Mesothelial cell of epicardium (in vitro differentiated cells): ENCODE measurements around the gene ALG2. TPM values are rescaled to one million over a fixed set of nuclear protein-coding genes. Genes with fewer than 3 reads are reported as not detected.

Source experiments
- DNase-seq, 2 experiments: peaks; one replicate each; pipeline ENCODE4 v3.0.0; 2021; ENCODE audit warnings: low spot score in 2 of 2; ENCODE audit not compliant: unreplicated experiment in 2 of 2
- H3K27ac Mint-ChIP-seq: 2 replicates; pipeline ENCODE4 v1.8.0; 2021; ENCODE audit warnings: mixed read lengths
- H3K27me3 Mint-ChIP-seq: 2 replicates; pipeline ENCODE4 v1.8.0; 2021; ENCODE audit warnings: low read depth, mixed read lengths
- H3K36me3 Mint-ChIP-seq: 2 replicates; pipeline ENCODE4 v1.8.0; 2021; ENCODE audit warnings: mixed read lengths
- H3K4me1 Mint-ChIP-seq: 2 replicates; pipeline ENCODE4 v1.8.0; 2021; ENCODE audit warnings: mixed read lengths
- H3K4me3 Mint-ChIP-seq: 2 replicates; pipeline ENCODE4 v1.8.0; 2021; ENCODE audit warnings: mild to moderate bottlenecking, moderate library complexity, mixed read lengths
- H3K9me3 Mint-ChIP-seq: 2 replicates; pipeline ENCODE4 v1.8.0; 2021; ENCODE audit warnings: mixed read lengths
- CTCF ChIP-seq: fragments of 200-600 bp; sonication (generic); IDR thresholded peaks from one replicate; pipeline ENCODE4 v1.5.0; 2021; ENCODE audit warnings: antibody characterized with exemption; ENCODE audit not compliant: unreplicated experiment
- total RNA-seq: library from RNA; stranded (reverse); gene quantifications from 3 replicates; pipeline ENCODE4 v1.2.1, GENCODE V29; 2021

The ALG2 gene
- total RNA-seq, 1 donor from 2014 or later: 29.6 TPM

- Mint-ChIP-seq H3K4me1 (peaks cover 13% of the 10 kb centered on the region), H3K36me3 (no peaks in the 10 kb centered on the region), H3K27ac (no peak overlapping the region), H3K9me3 (no peaks in the 10 kb centered on the region), H3K27me3 (no peaks in the 10 kb centered on the region), H3K4me3 (no peak overlapping the region)
- TF ChIP-seq CTCF: no peak
- no peak for DNase-seq
Measured at GRCh38 chr9:99181206-99181605, 40.5 kb downstream of the ALG2 start.

GRCh38 chr9:99180662-99181061, 41.1 kb downstream of the ALG2 start:
- Mint-ChIP-seq H3K36me3 (no peaks in the 10 kb centered on the region), H3K27ac (no peak overlapping the region), H3K4me3 (no peak overlapping the region), H3K4me1 (peaks cover 14% of the 10 kb centered on the region), H3K9me3 (no peaks in the 10 kb centered on the region), H3K27me3 (no peaks in the 10 kb centered on the region)
- DNase-seq: no peak
- TF ChIP-seq CTCF: no peak

GRCh38 chr9:99180199-99180598, 41.5 kb downstream of the ALG2 start:
- TF ChIP-seq CTCF: no peak
- Mint-ChIP-seq H3K4me3 (no peak overlapping the region), H3K4me1 (peaks cover 14% of the 10 kb centered on the region), H3K36me3 (no peaks in the 10 kb centered on the region), H3K27me3 (no peaks in the 10 kb centered on the region), H3K9me3 (no peaks in the 10 kb centered on the region), H3K27ac (no peak overlapping the region)
- DNase-seq: no peak

GRCh38 chr9:99178912-99179872, 42.5 kb downstream of the ALG2 start:
- Mint-ChIP-seq H3K9me3 (no peaks in the 10 kb centered on the region), H3K27ac (no peak overlapping the region), H3K36me3 (no peaks in the 10 kb centered on the region)

GRCh38 chr9:99177576-99178366, 44.0 kb downstream of the ALG2 start:
- no peak for TF ChIP-seq CTCF
- no peaks in the 10 kb centered on the region for H3K27me3 Mint-ChIP-seq
- no peak overlapping the region for H3K27ac Mint-ChIP-seq

More at GRCh38 chr9:99178912-99179872, 42.5 kb downstream of the ALG2 start:
- Mint-ChIP-seq H3K4me3 (no peak overlapping the region), H3K27me3 (no peaks in the 10 kb centered on the region), H3K4me1 (peaks cover 15% of the 10 kb centered on the region)
- DNase-seq: no peak
- TF ChIP-seq CTCF: no peak

More at GRCh38 chr9:99177576-99178366, 44.0 kb downstream of the ALG2 start:
- no peaks in the 10 kb centered on the region for H3K36me3 Mint-ChIP-seq
- no peak for DNase-seq
- no peaks in the 10 kb centered on the region for H3K9me3 Mint-ChIP-seq
- no peak overlapping the region for H3K4me3 Mint-ChIP-seq
- H3K4me1 Mint-ChIP-seq: peaks cover 21% of the 10 kb centered on the region
